ENCODE results near the gene GNG2. TPM values are rescaled to one million over a fixed set of nuclear protein-coding genes. Genes with fewer than 3 reads are reported as not detected.

The GNG2 gene
- total and polyA plus RNA-seq, 2 of the 8 experiments (the other 6 are each of a cell fraction or from before 2014, with no cell fraction given), result 8.2 to 17.9 TPM

GRCh38 chr14:51879170-51879569 lies 18.8 kb downstream of the GNG2 start (continued):
- TF ChIP-seq CHD7 (IDR thresholded peaks at IDR 0.05; ENCODE audit: insufficient replicate concordance, low read length) (no peak), TAF7 (optimal IDR thresholded peaks at IDR 0.05; ENCODE audit: borderline replicate concordance, low read depth, low read length) (no peak), GTF2F1 (IDR thresholded peaks at IDR 0.05; ENCODE audit: borderline replicate concordance, low read depth, low read length) (no peak), SAP30 (IDR thresholded peaks at IDR 0.05; ENCODE audit: insufficient read depth, insufficient replicate concordance, low read length) (no peak), SIX5 (IDR thresholded peaks at IDR 0.05; ENCODE audit: low read depth, low read length) (no peak), KDM5A (IDR thresholded peaks at IDR 0.05; ENCODE audit: low read length) (no peak)
